ENCODE results near the gene GRHL1.

DNA sequence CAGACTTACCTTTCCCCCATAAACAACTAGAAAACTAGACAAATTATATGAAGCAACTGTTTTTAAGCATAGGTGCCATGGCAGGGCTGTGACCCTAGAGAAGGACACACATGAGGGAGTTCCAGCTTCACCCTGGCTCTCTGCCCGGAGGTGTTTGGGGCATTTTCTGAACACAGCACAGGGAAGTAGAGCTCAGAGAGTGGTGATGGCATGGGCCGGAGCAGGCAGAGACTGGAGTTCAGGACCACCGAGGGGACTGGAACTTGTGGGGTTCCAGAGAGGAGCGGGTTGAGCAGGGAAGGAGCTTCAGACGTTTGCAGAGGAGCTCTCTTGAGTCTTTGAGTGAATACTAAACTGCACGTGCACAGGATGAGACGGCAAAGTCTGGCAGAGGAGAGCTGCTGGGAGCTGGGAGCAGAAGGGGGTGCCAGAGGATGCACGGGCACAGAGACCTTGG lies 65.3 kb downstream of the GRHL1 start:
- TF ChIP-seq, protein P1, sequence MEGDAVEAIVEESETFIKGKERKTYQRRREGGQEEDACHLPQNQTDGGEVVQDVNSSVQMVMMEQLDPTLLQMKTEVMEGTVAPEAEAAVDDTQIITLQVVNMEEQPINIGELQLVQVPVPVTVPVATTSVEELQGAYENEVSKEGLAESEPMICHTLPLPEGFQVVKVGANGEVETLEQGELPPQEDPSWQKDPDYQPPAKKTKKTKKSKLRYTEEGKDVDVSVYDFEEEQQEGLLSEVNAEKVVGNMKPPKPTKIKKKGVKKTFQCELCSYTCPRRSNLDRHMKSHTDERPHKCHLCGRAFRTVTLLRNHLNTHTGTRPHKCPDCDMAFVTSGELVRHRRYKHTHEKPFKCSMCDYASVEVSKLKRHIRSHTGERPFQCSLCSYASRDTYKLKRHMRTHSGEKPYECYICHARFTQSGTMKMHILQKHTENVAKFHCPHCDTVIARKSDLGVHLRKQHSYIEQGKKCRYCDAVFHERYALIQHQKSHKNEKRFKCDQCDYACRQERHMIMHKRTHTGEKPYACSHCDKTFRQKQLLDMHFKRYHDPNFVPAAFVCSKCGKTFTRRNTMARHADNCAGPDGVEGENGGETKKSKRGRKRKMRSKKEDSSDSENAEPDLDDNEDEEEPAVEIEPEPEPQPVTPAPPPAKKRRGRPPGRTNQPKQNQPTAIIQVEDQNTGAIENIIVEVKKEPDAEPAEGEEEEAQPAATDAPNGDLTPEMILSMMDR (IDR thresholded peaks at IDR 0.05): no peak
- TF ChIP-seq POLR2A (IDR thresholded peaks at IDR 0.05): no peak
